Body of pancreas (tissue), 4 donors: ENCODE data around the gene TMEM190. TPM values are rescaled to one million over a fixed set of nuclear protein-coding genes. Genes with fewer than 3 reads are reported as not detected.

Experiments
- ATAC-seq: fragments of 150-250 bp; one replicate; pipeline ENCODE4 v1.9.1; 2016
- DNase-seq, 4 donors: peaks; one replicate each; pipeline ENCODE4 v3.0.0-alpha.2; 2019
- H3K27ac ChIP-seq, 4 donors: fragments of 200-600 bp; sonication (generic); 1 replicate in 3 of 4; 2 replicates in 1 of 4; pipeline versions ENCODE4 v1.5.1 to v1.6.1; 2016 to 2019; ENCODE audit warnings: mild to moderate bottlenecking in 1 of 4, mixed read lengths in 1 of 4, moderate library complexity in 1 of 4
- H3K27me3 ChIP-seq, 2 donors: fragments of 200-600 bp; sonication (generic); one replicate each; pipeline ENCODE4 v1.6.0; 2016; ENCODE audit warnings: mild to moderate bottlenecking in 1 of 2
- H3K36me3 ChIP-seq, 2 donors: fragments of 200-600 bp; sonication (generic); replicated peaks in 1 of 2; 2 replicates each; pipeline ENCODE4 v1.5.1; 2016; ENCODE audit warnings: low read depth in 2 of 2; ENCODE audit not compliant: insufficient read depth in 1 of 2
- H3K4me1 ChIP-seq: fragments of 200-600 bp; sonication (generic); one replicate; pipeline ENCODE4 v1.6.0; 2016
- H3K4me3 ChIP-seq, 2 donors: fragments of 200-600 bp; sonication (generic); 1 replicate in 1 of 2; 2 replicates in 1 of 2; pipeline ENCODE4 v1.5.1; 2016 to 2019
- H3K9me3 ChIP-seq, 3 donors: fragments of 200-600 bp; sonication (generic); 1 replicate in 2 of 3; 2 replicates in 1 of 3; pipeline ENCODE4 v1.5.1; 2016
- POLR2A ChIP-seq, 3 donors: fragments of 450-650 bp; IDR thresholded peaks; one replicate each; pipeline ENCODE4 v1.6.1; 2016; ENCODE audit warnings: antibody characterized with exemption in 3 of 3, mild to moderate bottlenecking in 2 of 3
- WGBS, 2 donors: methylation state at CpG; one replicate each; pipeline ENCODE4 v1.1.5; 2017; 5-methylcytosine and 5-hydroxymethylcytosine counted together
- intact Hi-C: fragments of 100-400 bp; cut with DNase I; formaldehyde crosslinking; loops from one replicate; pipeline ENCODE4 v1.15.1; 2023
- total RNA-seq, 2 donors: library from RNA; depleted of rRNA; stranded (reverse); fragments of >200 nt; gene quantifications; one replicate each; pipeline ENCODE4 v1.1.0, GENCODE V29; 2016
- TF ChIP-seq, protein P1 (sequence below), 7 experiments: fragments of 450-650 bp in 4 of 7; fragments of 200-600 bp in 3 of 7; sonication (generic) in 3 of 7; IDR thresholded peaks; one replicate each; pipeline ENCODE4 v1.5.1; 2016 to 2019; ENCODE audit warnings: antibody characterized with exemption in 7 of 7

The TMEM190 gene
- total RNA-seq, 2 donors from 2014 or later, result not detected

DNA sequence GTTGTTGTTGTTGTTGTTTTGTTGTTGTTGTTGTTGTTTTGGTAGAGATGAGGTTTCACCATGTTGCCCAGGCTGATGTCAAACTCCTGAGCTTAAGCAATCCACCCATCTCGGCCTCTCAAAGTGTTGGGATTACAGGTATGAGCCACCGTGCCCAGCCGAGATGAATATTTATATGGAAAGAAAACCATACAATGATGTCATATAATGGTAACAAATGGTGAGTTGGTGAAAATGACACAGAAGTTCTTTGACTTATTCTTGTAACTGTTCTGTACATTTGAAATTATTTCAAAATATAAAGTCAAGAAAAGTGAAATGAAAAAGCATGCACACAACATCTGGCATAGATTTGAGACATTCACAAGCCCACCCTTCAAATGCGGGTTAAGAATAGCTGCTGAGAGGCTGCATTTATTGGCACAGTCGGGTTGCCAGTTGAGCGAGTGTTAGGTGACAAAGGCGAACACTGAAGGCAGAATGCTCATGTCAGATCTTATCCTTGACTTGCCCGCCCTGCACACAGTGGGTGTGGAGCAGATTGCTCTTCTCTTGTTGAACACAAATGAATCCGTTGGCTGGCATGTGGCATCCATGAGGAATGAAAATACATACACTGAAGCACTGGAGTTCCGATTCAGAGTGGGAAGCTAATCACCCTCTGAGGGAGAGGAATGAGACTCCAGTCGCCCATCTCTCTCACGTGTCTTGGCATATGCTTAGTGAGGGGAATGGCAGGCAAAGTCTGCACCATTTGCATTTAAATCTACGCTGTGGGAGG, 46.8 kb downstream of the TMEM190 start:
- Histone ChIP-seq H3K4me1 (no peaks in the 10 kb centered on the region), H3K36me3 (no peaks in the 10 kb centered on the region), H3K4me3 (no peak overlapping the region), H3K9me3 (no peaks in the 10 kb centered on the region), H3K27me3 (no peaks in the 10 kb centered on the region), H3K27ac (no peak overlapping the region)
- DNase-seq (no peak), ATAC-seq (no peak)
- TF ChIP-seq, protein P1, sequence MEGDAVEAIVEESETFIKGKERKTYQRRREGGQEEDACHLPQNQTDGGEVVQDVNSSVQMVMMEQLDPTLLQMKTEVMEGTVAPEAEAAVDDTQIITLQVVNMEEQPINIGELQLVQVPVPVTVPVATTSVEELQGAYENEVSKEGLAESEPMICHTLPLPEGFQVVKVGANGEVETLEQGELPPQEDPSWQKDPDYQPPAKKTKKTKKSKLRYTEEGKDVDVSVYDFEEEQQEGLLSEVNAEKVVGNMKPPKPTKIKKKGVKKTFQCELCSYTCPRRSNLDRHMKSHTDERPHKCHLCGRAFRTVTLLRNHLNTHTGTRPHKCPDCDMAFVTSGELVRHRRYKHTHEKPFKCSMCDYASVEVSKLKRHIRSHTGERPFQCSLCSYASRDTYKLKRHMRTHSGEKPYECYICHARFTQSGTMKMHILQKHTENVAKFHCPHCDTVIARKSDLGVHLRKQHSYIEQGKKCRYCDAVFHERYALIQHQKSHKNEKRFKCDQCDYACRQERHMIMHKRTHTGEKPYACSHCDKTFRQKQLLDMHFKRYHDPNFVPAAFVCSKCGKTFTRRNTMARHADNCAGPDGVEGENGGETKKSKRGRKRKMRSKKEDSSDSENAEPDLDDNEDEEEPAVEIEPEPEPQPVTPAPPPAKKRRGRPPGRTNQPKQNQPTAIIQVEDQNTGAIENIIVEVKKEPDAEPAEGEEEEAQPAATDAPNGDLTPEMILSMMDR (IDR thresholded peaks at IDR 0.05), result no peak
- no peak for TF ChIP-seq POLR2A (IDR thresholded peaks at IDR 0.05)
- WGBS, 2 donors, result 61 to 64% methylated on average over 13 of the region's 13 CpGs
- intact Hi-C loops, result no loop called here

DNA sequence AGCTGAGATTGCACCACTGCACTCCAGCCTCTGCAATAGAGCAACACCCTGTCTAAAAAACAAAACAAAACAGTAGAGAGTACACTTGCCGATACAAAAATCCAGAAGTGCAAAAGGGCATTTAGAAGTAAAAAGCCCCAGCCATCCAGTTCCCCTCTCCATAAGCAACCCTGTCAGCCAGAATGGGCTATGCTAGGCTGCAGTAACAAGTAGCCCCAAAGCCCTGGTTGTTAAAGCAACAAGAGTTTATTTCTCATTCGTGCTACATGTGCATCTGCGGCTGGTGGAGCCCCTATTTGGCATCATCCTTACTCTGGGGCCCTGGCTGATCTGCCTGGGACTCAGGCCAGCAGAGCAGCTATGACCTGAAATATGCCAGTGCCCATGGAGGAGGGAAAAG, 47.9 kb downstream of the TMEM190 start:
- H3K9me3 ChIP-seq, result no peaks in the 10 kb centered on the region
- intact Hi-C loops, result no loop called here
- ATAC-seq (no peak), DNase-seq (no peak)
- TF ChIP-seq, protein P1 (IDR thresholded peaks at IDR 0.05), result no peak
- TF ChIP-seq POLR2A (IDR thresholded peaks at IDR 0.05), result no peak
- H3K27me3 ChIP-seq, result no peaks in the 10 kb centered on the region
- no peak overlapping the region for H3K4me3 ChIP-seq
- no peaks in the 10 kb centered on the region for H3K36me3 ChIP-seq
- H3K27ac ChIP-seq, result no peak overlapping the region
- WGBS, 2 donors, result 39 to 69% methylated on average over 3 of the region's 3 CpGs
- H3K4me1 ChIP-seq, result no peaks in the 10 kb centered on the region

GRCh38 chr19:55426042-55426441, 49.4 kb downstream of the TMEM190 start:
- no peak overlapping the region for H3K4me3 ChIP-seq
- WGBS, 2 donors, result 37 to 60% methylated on average over 2 of the region's 2 CpGs
- H3K9me3 ChIP-seq, result no peaks in the 10 kb centered on the region
- TF ChIP-seq, protein P1 (IDR thresholded peaks at IDR 0.05), result no peak
- TF ChIP-seq POLR2A (IDR thresholded peaks at IDR 0.05), result no peak
- no peak overlapping the region for H3K27ac ChIP-seq
- no peaks in the 10 kb centered on the region for H3K27me3 ChIP-seq
- intact Hi-C loops, result no loop called here
- H3K4me1 ChIP-seq, result no peaks in the 10 kb centered on the region
- no peak for DNase-seq
- no peak for ATAC-seq
- no peaks in the 10 kb centered on the region for H3K36me3 ChIP-seq

Other genes starting within 250 kb of the TMEM190 start
- gene TNNT1, start 227.6 kb upstream of the TMEM190 start, total RNA-seq, result not detected
- gene TNNI3, start 219.1 kb upstream of the TMEM190 start, total RNA-seq, result not detected
- gene DNAAF3, start 210.2 kb upstream of the TMEM190 start, total RNA-seq, result 1 to 10 TPM; 1.6 TPM
- under 1 TPM in 1 of 2 donors, not detected in 1; 0.26 TPM for gene SYT5, start 196.5 kb upstream of the TMEM190 start, total RNA-seq
- 10 to 100 TPM; 14.8 to 15.8 TPM for gene PTPRH, start 167.3 kb upstream of the TMEM190 start, total RNA-seq
- gene TMEM86B, start 148.1 kb upstream of the TMEM190 start, total RNA-seq, result 1 to 10 TPM; 1.6 to 3.0 TPM
- 10 to 100 TPM; 19.2 to 20.8 TPM for gene PPP6R1, start 117.8 kb upstream of the TMEM190 start, total RNA-seq
- gene HSPBP1, start 96.7 kb upstream of the TMEM190 start, total RNA-seq, result 10 to 100 TPM; 12.5 to 51.1 TPM
- 1 to 10 TPM in 1 of 2 donors, under 1 TPM in 1; 0.66 to 1.0 TPM for gene BRSK1, start 92.8 kb upstream of the TMEM190 start, total RNA-seq
- gene TMEM150B, start 51.5 kb upstream of the TMEM190 start, total RNA-seq, result 1 to 10 TPM in 1 of 2 donors, not detected in 1; 1.0 TPM
- 10 to 100 TPM; 14.8 to 17.6 TPM for gene KMT5C, start 37.0 kb upstream of the TMEM190 start, total RNA-seq
- 1 to 10 TPM in 1 of 2 donors, not detected in 1; 1.6 TPM for gene COX6B2, start 22.1 kb upstream of the TMEM190 start, total RNA-seq
- gene GARIN5B, start 13.6 kb upstream of the TMEM190 start, total RNA-seq, result not detected
- gene IL11, start 6.4 kb upstream of the TMEM190 start, total RNA-seq, result not detected
- gene TMEM238, start 7.5 kb downstream of the TMEM190 start, total RNA-seq, result 10 to 100 TPM; 12.5 to 53.4 TPM
- 100 to 1,000 TPM; 113 to 268 TPM for gene RPL28, start 9.1 kb downstream of the TMEM190 start, total RNA-seq
- 1 to 10 TPM; 6.5 to 7.9 TPM for gene UBE2S, start 31.0 kb downstream of the TMEM190 start, total RNA-seq
- gene SHISA7, start 66.5 kb downstream of the TMEM190 start, total RNA-seq, result not detected
- gene ISOC2, start 84.8 kb downstream of the TMEM190 start, total RNA-seq, result 10 to 100 TPM; 38.4 to 75.8 TPM
- not detected for gene C19orf85, start 87.9 kb downstream of the TMEM190 start, total RNA-seq
- gene ZNF628, start 99.8 kb downstream of the TMEM190 start, total RNA-seq, result 1 to 10 TPM; 3.4 to 8.2 TPM
- 1 to 10 TPM; 4.2 to 8.2 TPM for gene NAT14, start 108.4 kb downstream of the TMEM190 start, total RNA-seq
- gene SSC5D, start 111.6 kb downstream of the TMEM190 start, total RNA-seq, result 1 to 10 TPM; 2.6 to 3.3 TPM
- gene SBK2, start 160.3 kb downstream of the TMEM190 start, total RNA-seq, result not detected
- not detected for gene SBK3, start 168.7 kb downstream of the TMEM190 start, total RNA-seq
- 1 to 10 TPM; 3.3 to 6.2 TPM for gene ZNF579, start 204.0 kb downstream of the TMEM190 start, total RNA-seq
- gene FIZ1, start 222.7 kb downstream of the TMEM190 start, total RNA-seq, result 10 to 100 TPM in 1 of 2 donors, 1 to 10 TPM in 1; 5.7 to 13.5 TPM
- 10 to 100 TPM; 29.7 to 45.4 TPM for gene ZNF524, start 223.5 kb downstream of the TMEM190 start, total RNA-seq
- 10 to 100 TPM in 1 of 2 donors, 1 to 10 TPM in 1; 6.5 to 14.8 TPM for gene ZNF865, start 228.8 kb downstream of the TMEM190 start, total RNA-seq
- 1 to 10 TPM; 6.9 to 9.6 TPM for gene ZNF784, start 247.7 kb downstream of the TMEM190 start, total RNA-seq